ENCODE measurements around the gene OSER1.

- TF ChIP-seq CTCF (conservative IDR thresholded peaks at IDR 0.05; ENCODE audit: low read length) (no peak), EZH2phosphoT487 (IDR thresholded peaks at IDR 0.05; ENCODE audit: borderline replicate concordance) (no peak)
These were observed 2.4 kb downstream of the OSER1 start for GRCh38 chr20:44208165-44208564.

Measured in Loucy (cell line).